Muscle layer of colon (tissue), 2 donors: ENCODE results near the gene FKBP14.
A peak's percentile ranks its signal among the peaks of the same experiment; 100 is the strongest.
"Not testable (repeated sequence)": the region's sequence is repeated elsewhere in the genome, so short reads cannot be mapped to it uniquely, and the experiment has no call there.

ENCODE experiments used
- H3K27ac ChIP-seq: one replicate; pipeline ENCODE4 v1.7.0; 2013; ENCODE audit warnings: low read depth, mild to moderate bottlenecking, low read length, moderate library complexity
- H3K27me3 ChIP-seq, 2 donors: one replicate each; pipeline ENCODE4 v1.7.0; 2013; ENCODE audit warnings: low read length in 2 of 2, mild to moderate bottlenecking in 2 of 2; ENCODE audit not compliant: insufficient read depth in 2 of 2, control insufficient read depth in 1 of 2
- H3K36me3 ChIP-seq: one replicate; pipeline ENCODE4 v1.7.0; 2013; ENCODE audit warnings: mild to moderate bottlenecking, low read length; ENCODE audit not compliant: insufficient read depth
- H3K4me1 ChIP-seq: one replicate; pipeline ENCODE4 v1.7.0; 2013; ENCODE audit warnings: mild to moderate bottlenecking, low read length; ENCODE audit not compliant: insufficient read depth
- H3K4me3 ChIP-seq, 2 donors: one replicate each; pipeline ENCODE4 v1.7.0; 2013; ENCODE audit warnings: low read length in 2 of 2, low read depth in 1 of 2, mild to moderate bottlenecking in 1 of 2, moderate library complexity in 1 of 2
- H3K9ac ChIP-seq: one replicate; pipeline ENCODE4 v1.7.0; 2013; ENCODE audit warnings: low read length
- H3K9me3 ChIP-seq: one replicate; pipeline ENCODE4 v1.7.0; 2013; ENCODE audit warnings: mild to moderate bottlenecking, low read length
- donor health status: abdominal sarcoma.
- donor health status: Adenocarcinoma of cecum.

The FKBP14 gene

GRCh38 chr7:30026229-30027064, at the start of gene FKBP14:
Gene FKBP14, minus strand, starts transcription at chr7:30026702. Its CDS starts 194 bp downstream, at chr7:30026508.
- peak within 1 kb of the TSS; percentile 64 to 92 for H3K4me3 ChIP-seq
- peak within 1 kb of the TSS; percentile 93 for H3K9ac ChIP-seq
- H3K4me1 ChIP-seq = peaks cover 39% of the 10 kb centered on the region
- H3K9me3 ChIP-seq = no peaks in the 10 kb centered on the region
- no peaks in the 10 kb centered on the region for H3K36me3 ChIP-seq
- H3K27ac ChIP-seq = peak within 1 kb of the TSS; percentile 83
- H3K27me3 ChIP-seq = no peaks in the 10 kb centered on the region

- Histone ChIP-seq H3K9ac (no peak overlapping the region), H3K36me3 (peaks cover 11% of the 10 kb centered on the region), H3K27ac (no peak overlapping the region), H3K4me1 (no peaks in the 10 kb centered on the region), H3K9me3 (no peaks in the 10 kb centered on the region), H3K4me3 (no peak overlapping the region), H3K27me3 (no peaks in the 10 kb centered on the region)
These were observed 48.0 kb upstream of the FKBP14 start for GRCh38 chr7:30074422-30075030.

GRCh38 chr7:30072735-30073134, 46.2 kb upstream of the FKBP14 start:
- Histone ChIP-seq H3K36me3 (no peaks in the 10 kb centered on the region), H3K9me3 (no peaks in the 10 kb centered on the region)

GRCh38 chr7:30070052-30070451, 43.5 kb upstream of the FKBP14 start:
- no peak overlapping the region for H3K27ac ChIP-seq
- H3K9me3 ChIP-seq = no peaks in the 10 kb centered on the region

More at GRCh38 chr7:30072735-30073134, 46.2 kb upstream of the FKBP14 start:
- H3K4me3 ChIP-seq = no peak overlapping the region
- H3K27me3 ChIP-seq = no peaks in the 10 kb centered on the region
- H3K4me1 ChIP-seq = no peaks in the 10 kb centered on the region
- no peak overlapping the region for H3K27ac ChIP-seq
- no peak overlapping the region for H3K9ac ChIP-seq

GRCh38 chr7:30069096-30069867, 42.8 kb upstream of the FKBP14 start:
- Histone ChIP-seq H3K9me3 (no peaks in the 10 kb centered on the region), H3K27ac (no peak overlapping the region), H3K36me3 (peaks cover 6% of the 10 kb centered on the region), H3K4me3 (no peak overlapping the region), H3K4me1 (no peaks in the 10 kb centered on the region), H3K9ac (no peak overlapping the region), H3K27me3 (no peaks in the 10 kb centered on the region)

More at GRCh38 chr7:30070052-30070451, 43.5 kb upstream of the FKBP14 start:
- Histone ChIP-seq H3K4me3 (no peak overlapping the region), H3K27me3 (no peaks in the 10 kb centered on the region), H3K9ac (no peak overlapping the region), H3K36me3 (peaks cover 6% of the 10 kb centered on the region), H3K4me1 (no peaks in the 10 kb centered on the region)

- Histone ChIP-seq H3K27me3 (no peaks in the 10 kb centered on the region), H3K9ac (no peak overlapping the region), H3K9me3 (no peaks in the 10 kb centered on the region), H3K4me3 (no peak overlapping the region), H3K27ac (no peak overlapping the region), H3K4me1 (no peaks in the 10 kb centered on the region), H3K36me3 (peaks cover 6% of the 10 kb centered on the region)
These were observed 41.6 kb upstream of the FKBP14 start for GRCh38 chr7:30068117-30068516.

- H3K27me3 ChIP-seq = no peaks in the 10 kb centered on the region
- H3K9me3 ChIP-seq = no peaks in the 10 kb centered on the region
- no peak overlapping the region for H3K4me3 ChIP-seq
- H3K4me1 ChIP-seq = no peaks in the 10 kb centered on the region
- H3K9ac ChIP-seq = no peak overlapping the region
- H3K27ac ChIP-seq = no peak overlapping the region
- H3K36me3 ChIP-seq = peaks cover 6% of the 10 kb centered on the region
These were observed 40.2 kb upstream of the FKBP14 start for GRCh38 chr7:30066687-30067086.

- Histone ChIP-seq H3K4me3 (no peak overlapping the region), H3K9me3 (no peaks in the 10 kb centered on the region), H3K27me3 (no peaks in the 10 kb centered on the region), H3K9ac (no peak overlapping the region), H3K27ac (no peak overlapping the region), H3K36me3 (peaks cover 11% of the 10 kb centered on the region), H3K4me1 (no peaks in the 10 kb centered on the region)
These were observed 39.2 kb upstream of the FKBP14 start for GRCh38 chr7:30065746-30066145.

GRCh38 chr7:30062587-30062986, 36.1 kb upstream of the FKBP14 start:
- H3K9me3 ChIP-seq = no peaks in the 10 kb centered on the region
- H3K27ac ChIP-seq = no peak overlapping the region
- H3K9ac ChIP-seq = no peak overlapping the region
- no peak overlapping the region for H3K4me3 ChIP-seq
- peaks cover 16% of the 10 kb centered on the region for H3K36me3 ChIP-seq
- no peaks in the 10 kb centered on the region for H3K27me3 ChIP-seq
- no peaks in the 10 kb centered on the region for H3K4me1 ChIP-seq

GRCh38 chr7:30061786-30062185, 35.3 kb upstream of the FKBP14 start:
- H3K36me3 ChIP-seq = peaks cover 11% of the 10 kb centered on the region
- H3K27ac ChIP-seq, H3K27me3 ChIP-seq, H3K9me3 ChIP-seq, H3K4me1 ChIP-seq, H3K4me3 ChIP-seq, H3K9ac ChIP-seq: not testable (repeated sequence)

- Histone ChIP-seq H3K9me3 (no peaks in the 10 kb centered on the region), H3K27ac (no peak overlapping the region), H3K27me3 (no peaks in the 10 kb centered on the region), H3K36me3 (peaks cover 26% of the 10 kb centered on the region), H3K4me1 (no peaks in the 10 kb centered on the region), H3K4me3 (no peak overlapping the region), H3K9ac (no peak overlapping the region)
These were observed 31.2 kb upstream of the FKBP14 start for GRCh38 chr7:30057741-30058140.
